Measurements from ENCODE around the gene TBC1D23.
"Not testable (repeated sequence)": the region's sequence is repeated elsewhere in the genome, so short reads cannot be mapped to it uniquely, and the experiment has no call there.

The TBC1D23 gene

DNA sequence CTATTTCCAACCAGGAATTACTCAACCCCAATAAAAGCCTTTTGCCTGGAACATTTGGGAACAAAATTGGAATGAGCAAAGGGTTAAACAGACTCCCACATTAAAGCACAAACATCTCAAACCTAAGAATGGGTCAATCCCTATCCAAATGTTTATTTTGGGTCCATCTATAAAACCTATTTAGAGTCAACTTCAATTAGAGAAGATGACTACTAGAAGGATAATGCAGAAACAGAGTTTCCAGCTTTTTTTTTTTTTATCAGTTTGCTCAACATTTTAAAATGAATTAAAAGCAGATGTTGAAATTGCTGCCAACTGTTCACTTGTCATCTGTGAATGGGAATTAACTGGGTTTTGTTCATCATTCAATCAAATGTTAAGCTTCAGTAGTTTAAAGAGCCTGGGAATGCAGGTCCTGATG is 4.1 kb upstream of the TBC1D23 start:
- DNase-seq (ENCODE audit: low read depth in 2 of 2): no peak

DNA sequence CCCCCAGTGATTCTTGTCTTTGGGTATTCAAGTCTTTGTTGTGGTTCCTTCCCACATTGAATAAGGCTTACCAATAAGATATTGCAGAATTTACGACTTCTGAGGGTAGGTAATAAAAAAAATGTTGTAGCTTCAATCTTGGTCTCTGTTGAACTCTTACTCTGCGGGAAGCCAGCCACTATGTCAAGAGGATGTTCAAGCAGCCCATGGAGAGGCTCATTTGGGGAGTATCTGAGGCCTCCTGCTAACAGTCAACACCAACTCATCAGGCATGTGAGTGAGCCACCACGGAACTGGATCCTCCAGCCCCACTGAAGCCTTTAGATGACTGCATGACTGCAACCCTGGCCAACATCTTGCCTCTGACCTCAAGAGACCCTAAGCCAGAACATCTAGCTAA is 3.2 kb upstream of the TBC1D23 start:
- DNase-seq (ENCODE audit: low read depth in 2 of 2): no peak

DNA sequence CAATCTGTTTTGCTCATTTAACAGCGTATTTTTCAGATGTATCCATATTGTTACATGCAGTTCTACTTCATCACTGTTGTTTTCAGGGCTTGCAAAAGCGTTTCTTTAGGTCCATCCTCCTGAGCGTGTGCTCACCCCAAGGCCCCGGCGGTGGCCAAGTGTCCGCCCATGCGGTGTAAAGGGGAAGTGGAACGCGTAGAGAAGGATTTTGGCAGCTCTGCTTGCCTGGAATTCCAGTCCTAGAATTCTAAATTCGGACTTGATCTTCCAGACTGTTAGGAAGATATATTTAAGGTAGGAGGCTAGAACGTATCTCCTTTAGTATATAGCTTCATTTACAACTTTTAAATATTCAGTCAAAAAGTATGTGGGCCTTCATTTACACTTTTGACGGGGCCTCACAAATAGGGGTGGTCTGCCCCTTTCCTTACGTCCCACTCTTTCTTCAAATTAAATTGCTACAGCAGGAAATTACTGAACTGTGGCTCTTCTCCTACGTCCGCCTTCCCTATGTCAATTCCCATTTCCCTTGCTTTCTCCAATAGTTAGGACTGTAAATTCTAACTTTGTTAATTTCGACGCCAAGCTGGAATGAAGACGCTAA is 609 bp upstream of the TBC1D23 start:
- DNase-seq (ENCODE audit: low read depth in 2 of 2): no peak

DNA sequence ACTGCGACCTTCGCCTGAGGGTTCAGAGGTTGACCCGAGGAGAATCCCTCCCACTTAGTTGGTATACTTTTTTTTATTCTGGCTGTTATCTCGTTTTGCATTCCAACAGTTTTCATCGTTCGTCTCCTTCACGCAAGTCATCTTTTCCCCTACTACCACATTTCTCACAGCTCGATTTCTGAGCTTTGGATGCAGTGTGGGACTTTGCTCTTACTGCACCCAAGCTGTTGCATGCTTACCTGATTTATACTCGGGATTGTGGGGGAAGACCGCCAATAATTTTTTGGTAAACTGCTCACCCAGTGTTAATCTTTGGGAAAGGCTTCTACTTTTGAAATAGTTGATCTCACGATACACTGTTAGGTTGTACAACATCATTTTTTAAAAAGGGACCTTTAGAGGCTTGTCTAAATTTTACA is 702 bp downstream of the TBC1D23 start:
- no peak for DNase-seq (ENCODE audit: low read depth in 2 of 2)

DNA sequence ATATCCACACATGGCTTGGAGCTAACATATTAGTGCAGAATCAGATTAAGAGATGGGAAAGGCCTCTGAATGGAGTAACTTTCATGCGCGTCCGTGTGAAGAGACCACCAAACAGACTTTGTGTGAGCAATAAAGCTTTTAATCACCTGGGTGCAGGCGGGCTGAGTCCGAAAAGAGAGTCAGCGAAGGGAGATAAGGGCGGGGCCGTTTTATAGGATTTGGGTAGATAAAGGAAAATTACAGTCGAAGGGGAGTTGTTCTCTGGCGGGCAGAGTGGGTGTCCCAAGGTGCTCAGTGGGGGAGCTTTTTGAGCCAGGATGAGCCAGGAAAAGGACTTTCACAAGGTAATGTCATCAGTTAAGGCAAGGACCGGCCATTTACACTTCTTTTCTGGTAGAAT is 2.1 kb downstream of the TBC1D23 start:
- not testable (repeated sequence) for DNase-seq (ENCODE audit: low read depth in 2 of 2)

DNA sequence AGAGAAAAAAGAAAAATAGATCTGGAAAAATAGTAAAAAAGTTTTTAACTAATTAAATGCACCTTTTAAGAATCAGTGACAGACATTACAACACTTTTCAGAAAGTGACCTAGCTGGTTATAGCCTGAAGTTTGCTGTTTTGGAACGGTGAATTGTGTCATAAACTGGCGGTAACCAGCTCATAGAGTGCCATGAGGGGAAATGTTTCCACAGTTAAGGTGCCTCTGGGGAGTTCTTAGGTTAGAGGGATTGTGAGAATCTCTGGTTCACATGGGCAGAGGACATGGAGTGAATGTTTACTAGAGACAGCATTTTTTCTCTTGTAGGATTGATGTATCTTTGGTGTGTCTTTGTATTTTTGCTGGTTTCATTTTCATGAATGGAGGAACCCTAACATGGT is 2.8 kb downstream of the TBC1D23 start:
- no peak for DNase-seq (ENCODE audit: low read depth in 2 of 2)

DNA sequence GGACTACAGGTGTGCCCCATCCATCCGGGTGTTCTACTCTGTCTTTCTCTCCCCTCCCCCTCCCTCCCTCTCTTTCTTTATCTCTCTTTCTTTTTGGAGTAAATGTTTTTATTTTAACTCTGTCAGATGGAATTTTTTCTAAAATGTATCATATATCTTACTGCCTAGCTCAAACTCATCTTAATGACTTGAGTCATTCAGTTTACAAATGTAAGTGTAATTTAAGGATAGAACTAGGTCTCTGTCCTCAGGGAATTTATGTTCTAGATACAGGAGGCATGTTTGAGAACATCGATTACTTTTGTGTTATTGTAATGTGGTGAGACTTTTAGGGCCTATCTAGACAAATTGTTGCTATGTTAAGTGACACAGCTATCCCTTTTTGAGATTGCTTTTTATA is 3.5 kb downstream of the TBC1D23 start:
- no peak for DNase-seq (ENCODE audit: low read depth in 2 of 2)

DNA sequence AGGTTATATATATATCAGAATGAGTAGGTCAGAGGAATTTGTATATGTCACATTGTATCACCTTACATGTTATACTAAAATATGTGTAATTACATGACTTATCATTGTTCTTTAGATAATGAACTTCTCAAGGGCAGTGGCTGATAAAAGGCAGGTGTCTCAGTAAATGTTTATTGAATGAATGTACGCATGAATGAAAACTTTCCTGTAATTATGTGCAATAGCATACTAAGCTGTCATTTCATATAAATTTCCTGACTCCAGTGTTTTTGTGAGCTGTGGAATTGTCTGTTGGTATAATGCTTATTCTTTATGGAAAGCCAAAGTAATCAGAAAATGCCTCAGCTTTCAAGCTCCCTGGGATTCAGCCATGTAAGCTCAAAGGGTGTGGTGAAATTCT is 4.2 kb downstream of the TBC1D23 start:
- DNase-seq (ENCODE audit: low read depth in 2 of 2): no peak

DNA sequence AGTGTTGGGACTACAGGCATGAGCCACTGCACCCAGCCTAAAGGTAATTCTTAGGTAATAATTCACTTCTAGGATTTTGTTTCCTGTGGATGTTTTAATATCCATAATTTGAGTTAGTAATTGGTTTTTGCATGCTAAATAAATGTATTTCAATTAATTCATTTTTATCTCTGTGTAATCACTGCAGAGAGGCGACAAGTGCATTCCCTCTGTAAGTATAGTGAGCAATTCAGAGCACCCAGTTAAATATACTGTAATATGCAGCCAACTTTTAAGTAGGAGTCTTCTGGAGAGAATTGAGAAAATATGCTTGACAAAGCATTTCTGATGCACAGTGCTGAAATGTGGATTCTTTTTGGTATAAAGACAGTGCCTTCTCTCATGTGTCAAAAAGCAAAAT is 5.7 kb downstream of the TBC1D23 start:
- DNase-seq (ENCODE audit: low read depth in 2 of 2): no peak

DNA sequence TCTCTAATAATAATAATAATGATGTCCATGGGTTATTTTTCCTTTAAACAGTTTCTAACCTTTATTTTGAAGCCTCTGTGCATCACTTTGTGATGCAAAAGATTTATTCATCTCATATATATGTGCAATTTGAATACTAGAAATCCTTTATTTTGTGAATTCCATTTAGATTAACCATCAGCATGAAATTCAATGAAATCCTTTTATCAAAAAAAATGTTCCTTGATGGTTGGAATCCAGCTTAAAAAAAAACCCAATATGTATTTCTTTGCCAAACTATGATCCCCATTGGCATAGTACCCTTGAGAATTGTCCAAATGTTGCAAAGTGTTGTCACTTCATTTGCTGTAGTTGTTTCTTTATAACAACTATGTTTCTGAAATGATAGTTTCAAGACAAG is 7.4 kb downstream of the TBC1D23 start:
- DNase-seq (ENCODE audit: low read depth in 2 of 2): no peak

DNA sequence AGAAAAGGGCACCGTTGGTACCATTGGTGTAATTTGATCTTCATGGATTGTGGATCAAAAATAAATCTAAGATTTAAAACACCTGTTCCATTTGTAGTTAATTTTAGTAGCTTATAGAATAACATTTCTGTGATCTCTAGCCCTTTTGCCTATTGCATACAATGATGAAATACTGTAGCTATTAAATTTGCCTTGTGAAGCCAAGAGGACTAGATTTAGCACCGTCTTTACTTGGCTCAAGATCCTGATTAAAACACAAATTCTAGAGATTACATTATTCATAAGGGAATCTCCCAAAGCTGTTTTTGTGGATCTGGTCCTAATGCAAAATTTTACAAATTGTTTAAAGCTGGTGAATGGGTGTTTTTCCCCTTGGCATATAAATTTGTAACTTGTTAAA is 8.2 kb downstream of the TBC1D23 start:
- DNase-seq (ENCODE audit: low read depth in 2 of 2): no peak

DNA sequence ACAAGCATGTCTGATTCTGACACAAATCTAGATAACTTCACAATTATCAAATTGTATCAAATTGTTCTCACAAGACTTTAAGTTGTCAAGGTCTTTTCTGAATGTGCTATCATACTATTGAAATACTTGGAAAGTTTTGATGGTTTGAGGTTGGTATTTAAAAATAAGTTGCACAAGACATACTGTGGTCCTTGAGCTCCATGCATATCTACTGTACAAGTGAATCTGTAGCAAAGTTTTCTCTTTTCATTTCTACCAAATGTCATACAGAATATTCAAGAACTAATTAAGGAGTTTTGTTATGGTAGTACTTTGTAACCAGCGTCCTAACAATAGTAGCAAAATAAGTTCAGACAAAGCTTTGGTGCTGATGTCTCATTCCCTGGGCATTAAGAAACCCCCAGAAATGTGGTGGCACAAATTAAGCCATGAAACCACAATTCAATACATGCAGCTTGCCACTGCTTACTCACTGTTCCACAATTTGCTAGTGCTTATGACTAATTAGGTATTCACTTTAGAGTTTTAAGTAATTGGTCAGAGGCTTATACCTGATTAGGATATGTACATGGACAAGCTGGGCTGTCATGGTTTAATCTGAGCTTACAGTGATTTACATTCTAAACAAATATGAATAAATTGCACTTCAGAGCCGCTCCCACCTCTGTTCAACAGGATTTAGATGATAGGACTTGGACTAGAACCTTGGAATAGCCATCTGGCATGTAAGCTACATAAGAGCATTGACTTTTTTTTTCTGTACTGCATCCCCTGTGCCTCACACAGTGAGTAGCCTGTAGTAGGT is 8.8 kb downstream of the TBC1D23 start:
- no peak for DNase-seq (ENCODE audit: low read depth in 2 of 2)

DNA sequence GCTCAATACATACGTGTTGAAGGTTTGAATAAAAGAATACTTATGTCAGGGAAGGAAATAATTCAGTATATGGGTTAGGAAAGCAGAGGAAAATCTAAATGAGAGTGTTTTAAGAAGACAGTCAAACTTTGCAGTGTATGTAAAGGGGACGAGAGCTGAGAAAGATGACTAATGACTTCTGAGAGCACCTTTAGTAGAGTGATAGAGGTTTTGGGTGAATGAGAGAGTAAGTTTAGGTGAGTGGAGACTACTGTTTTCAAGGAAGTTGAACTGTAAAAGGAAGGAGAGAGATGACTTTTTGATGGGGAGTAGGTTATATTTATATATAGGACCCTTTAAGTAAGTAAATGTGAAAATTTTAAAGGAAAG is 9.4 kb downstream of the TBC1D23 start:
- no peak for DNase-seq (ENCODE audit: low read depth in 2 of 2)

DNA sequence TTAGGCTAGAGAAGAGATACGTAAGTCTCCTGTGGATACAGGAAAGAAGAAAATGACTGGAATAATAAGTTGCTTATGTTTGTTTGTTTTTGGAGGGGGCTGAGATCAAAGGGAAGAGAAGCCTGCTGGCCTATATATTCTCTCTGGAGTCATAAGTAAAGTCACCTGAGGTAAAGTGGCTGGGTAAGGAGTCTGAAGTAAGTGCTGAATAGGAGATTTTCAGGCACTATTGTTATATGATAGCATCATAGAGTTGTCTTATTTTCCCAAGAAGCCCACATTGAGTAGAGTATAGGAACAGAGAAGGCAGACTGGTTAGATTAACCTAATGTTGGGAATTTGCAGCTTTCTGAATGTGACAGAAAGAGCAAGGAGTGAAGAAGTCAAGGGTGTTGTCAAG is 10.7 kb downstream of the TBC1D23 start:
- no peak for DNase-seq (ENCODE audit: low read depth in 2 of 2)

DNA sequence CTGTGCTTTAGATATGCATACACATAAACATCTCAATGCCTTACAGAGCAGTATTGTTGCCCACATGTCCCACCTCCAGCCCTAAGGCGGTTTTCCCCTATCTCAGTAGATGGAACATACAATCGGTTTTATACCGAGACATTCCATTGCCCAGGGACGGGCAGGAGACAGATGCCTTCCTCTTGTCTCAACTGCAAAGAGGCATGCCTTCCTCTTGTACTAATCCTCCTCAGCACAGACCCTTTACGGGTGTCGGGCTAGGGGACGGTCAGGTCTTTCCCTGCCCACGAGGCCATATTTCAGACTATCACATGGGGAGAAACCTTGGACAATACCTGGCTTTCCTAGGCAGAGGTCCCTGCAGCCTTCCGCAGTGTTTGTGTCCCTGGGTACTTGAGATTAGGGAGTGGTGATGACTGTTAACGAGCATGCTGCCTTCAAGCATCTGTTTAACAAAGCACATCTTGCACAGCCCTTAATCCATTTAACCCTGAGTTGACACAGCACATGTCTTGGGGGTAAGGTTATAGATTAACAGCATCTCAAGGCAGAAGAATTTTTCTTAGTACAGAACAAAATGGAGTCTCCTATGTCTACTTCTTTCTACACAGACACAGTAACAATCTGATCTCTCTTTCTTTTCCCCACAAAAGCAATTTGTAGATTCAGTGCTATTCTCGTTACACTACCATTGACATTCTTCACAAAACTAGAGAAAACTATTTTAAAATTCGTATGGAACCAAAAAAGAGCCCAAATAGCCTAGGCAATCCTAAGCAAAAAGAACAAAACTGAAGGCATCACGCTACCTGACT is 12.2 kb downstream of the TBC1D23 start:
- not testable (repeated sequence) for DNase-seq (ENCODE audit: low read depth in 2 of 2)

DNA sequence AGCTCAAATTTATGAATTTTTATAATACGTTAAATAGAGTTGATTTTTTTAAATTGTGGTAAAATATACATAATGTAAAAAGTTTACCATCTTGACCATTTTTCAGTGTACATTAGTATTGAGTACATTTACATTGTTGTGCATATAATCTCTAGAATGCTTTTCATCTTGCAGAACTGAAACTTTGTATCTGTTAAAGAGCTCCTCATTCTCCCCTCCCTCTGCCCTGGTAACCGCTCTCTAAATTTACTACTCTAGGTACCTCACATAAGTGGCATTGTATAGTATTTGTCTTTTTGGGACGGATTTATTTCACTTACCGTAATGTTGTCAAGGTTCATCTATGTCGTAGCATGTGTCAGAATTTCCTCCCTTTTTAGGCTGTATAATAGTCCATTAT is 13.6 kb downstream of the TBC1D23 start:
- DNase-seq (ENCODE audit: low read depth in 2 of 2): no peak

DNA sequence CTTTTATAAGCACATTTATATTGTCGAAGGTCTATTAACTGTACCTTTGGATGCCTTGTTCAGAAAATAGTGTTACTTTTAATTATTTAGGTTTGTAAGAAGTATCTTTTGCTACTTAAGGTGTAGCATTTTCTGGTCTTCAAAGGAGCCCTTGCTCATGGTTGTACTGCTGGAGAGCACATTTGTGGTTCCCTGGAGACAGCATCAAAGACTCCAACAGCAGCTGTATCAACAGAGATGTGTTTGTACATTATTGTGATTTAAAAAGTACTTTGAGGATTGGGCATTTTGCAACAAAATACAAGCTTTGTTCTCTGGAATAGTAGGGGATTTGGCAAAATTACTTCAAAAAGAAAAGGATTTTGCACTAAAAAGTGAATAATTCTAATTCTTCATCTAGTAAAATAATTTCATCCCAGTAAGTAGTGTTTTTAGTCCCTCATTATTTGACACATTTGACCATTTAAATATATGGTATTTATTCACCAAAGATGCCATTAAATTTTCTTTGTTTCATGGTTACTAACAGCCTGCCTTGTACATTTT is 16.5 kb downstream of the TBC1D23 start:
- no peak for DNase-seq (ENCODE audit: low read depth in 2 of 2)

DNA sequence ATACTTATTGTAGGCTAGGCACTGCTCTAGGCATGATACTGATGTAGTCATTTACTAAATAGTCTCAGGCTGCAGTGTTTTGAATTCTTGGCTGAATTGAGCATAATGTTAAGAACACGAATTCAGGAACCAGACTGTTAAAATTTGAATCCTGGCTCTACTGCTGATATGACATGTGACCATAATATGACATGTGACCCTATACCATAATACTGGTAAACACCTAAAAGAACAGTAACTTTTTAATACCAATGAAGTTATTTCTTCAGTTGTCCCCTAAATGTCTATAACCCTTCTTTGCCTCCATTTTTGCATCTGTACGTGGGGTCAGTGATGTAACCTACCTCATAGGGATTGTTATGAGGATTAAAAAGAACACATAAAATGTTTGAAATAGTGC is 18.1 kb downstream of the TBC1D23 start:
- DNase-seq (ENCODE audit: low read depth in 2 of 2): no peak

DNA sequence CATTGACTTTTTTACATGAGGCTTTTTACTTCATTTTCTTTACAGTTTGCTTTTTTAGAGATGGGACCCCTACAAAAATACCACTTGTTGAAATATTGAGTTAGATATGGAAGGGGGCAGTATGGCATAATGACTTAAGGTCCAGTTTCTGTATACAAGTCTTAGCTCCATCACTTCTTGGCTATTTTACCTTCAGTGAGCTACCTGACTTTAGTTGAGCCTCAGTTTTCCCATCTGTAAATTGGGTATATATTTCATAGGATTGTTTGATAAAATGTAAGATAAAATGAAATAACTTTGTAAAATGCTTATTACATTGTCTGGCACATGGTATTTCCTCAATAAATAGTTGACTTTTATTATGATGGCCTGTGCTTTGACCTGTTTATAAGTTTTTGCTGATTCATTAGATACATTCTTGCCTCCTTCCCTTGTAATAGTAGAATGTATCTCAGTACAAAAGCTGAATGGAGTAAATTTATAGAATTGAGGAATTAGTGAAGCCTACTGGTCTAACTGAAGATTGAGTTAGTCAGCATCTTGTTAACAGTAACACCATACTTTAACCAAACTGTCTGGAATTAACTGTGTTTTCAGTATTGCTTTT is 27.6 kb downstream of the TBC1D23 start:
- DNase-seq (ENCODE audit: low read depth in 2 of 2): no peak

DNA sequence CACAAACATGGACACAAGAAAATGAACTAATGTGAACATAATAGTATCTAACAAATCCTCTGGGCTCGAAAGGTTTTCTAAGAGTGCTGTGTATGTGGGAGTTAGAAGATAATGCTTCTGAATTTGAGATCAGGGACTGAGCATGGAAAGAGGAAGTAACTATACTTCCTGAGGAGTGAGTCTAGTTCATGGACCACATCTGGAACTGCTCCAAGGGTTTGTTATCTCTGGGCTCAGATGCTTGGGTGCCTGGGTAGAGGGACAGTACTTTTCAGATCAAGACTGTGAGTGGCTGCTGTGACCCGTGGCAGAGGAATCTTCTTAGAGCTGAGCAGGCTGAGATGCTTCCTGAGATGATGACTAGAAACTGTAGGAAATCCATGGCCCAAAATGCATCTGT is 28.5 kb downstream of the TBC1D23 start:
- no peak for DNase-seq (ENCODE audit: low read depth in 2 of 2)

DNA sequence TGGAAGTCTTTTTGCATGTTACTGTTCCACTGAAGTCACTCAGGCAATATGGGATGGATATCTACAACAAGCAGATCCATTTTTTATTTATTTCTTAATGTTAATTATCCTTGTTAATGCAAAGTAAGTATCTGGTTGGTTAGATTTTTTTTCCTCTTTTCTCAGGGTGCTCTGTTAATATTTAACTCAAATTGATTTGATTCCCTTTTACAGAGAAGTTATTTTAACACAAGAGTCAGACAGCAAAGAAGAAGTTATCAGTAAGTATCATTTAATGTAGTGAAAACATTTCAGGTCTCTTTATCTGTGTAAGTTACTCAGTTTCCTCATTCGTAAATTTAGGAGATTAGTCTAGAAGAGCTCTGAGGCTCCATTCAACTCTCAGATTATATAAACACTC is 34.3 kb downstream of the TBC1D23 start:
- DNase-seq (ENCODE audit: low read depth in 2 of 2): no peak

DNA sequence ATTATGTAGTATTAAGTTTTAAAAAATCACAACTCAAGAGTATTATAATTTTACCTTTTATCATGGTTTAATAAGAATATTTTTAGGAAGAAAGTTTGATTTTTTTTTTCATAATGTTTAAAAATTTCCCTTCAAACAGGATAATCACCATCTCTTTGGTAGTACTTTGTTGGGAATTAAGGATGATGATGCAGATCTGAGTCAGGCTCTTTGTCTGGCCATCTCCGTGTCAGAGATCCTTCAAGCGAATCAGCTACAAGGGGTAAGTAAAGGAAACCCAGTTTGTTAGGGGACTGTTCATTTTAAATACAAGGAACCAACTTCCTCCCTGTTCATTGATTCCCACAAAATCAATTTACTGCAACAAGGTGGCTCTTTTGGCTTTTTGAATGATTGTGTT is 37.0 kb downstream of the TBC1D23 start:
- DNase-seq (ENCODE audit: low read depth in 2 of 2): no peak

Measured in stimulated activated CD4-positive, alpha-beta T cell treated with anti-CD3 and anti-CD28 coated beads, Interleukin-1b, Interleukin-23, amount 100 ng/mL, for 4 hours (primary cell).